GM12801 (cell line): ENCODE measurements around the gene HAO1.

Source experiments
- CTCF ChIP-seq: IDR thresholded peaks from one replicate; pipeline ENCODE4 v1.5.1; 2011; ENCODE audit warnings: control low read depth; ENCODE audit not compliant: insufficient read length; ENCODE audit errors: extremely low read depth

HAO1 gene

GRCh38 chr20:7926323-7926722 lies 13.9 kb downstream of the HAO1 start:
- TF ChIP-seq CTCF = no peak

- TF ChIP-seq CTCF = no peak
These were observed 15.6 kb downstream of the HAO1 start for GRCh38 chr20:7924692-7925091.

- no peak for TF ChIP-seq CTCF
These were observed 23.6 kb downstream of the HAO1 start for GRCh38 chr20:7916648-7917047.

GRCh38 chr20:7912551-7912950 lies 27.7 kb downstream of the HAO1 start:
- TF ChIP-seq CTCF = no peak

- no peak for TF ChIP-seq CTCF
These were observed 28.5 kb downstream of the HAO1 start for GRCh38 chr20:7911586-7912330.

GRCh38 chr20:7908905-7909304 lies 31.4 kb downstream of the HAO1 start:
- TF ChIP-seq CTCF = no peak

- no peak for TF ChIP-seq CTCF
These were observed 36.8 kb downstream of the HAO1 start for GRCh38 chr20:7903429-7903828.
